ENCODE measurements around the gene LRMDA. TPM values are rescaled to one million over a fixed set of nuclear protein-coding genes. Genes with fewer than 3 reads are reported as not detected.

Gene LRMDA
- total and polyA plus RNA-seq, 2 of the 13 experiments (the other 11 are each of a cell fraction or from before 2014, with no cell fraction given): 13.4 to 22.0 TPM

DNA sequence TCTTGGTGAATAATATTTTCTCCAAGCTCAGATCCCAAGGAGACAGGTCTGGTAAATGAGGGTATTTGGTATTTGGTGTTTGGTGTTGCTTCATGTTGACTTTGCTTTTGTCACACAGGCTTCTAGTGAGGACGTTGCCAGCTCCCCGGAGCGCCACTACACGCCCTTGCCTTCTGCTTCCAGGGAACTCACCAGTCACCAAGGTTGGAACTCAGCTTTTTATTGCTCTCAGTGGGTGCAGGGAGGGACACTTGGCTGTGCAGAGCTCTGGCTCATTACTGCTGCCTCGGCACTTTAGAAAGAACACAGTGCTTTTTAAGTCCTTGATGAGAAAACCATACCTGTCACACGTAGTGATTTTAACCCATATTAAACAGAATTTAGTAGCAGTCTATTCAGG, 892.9 kb downstream of the LRMDA start (continued):
- TF ChIP-seq, protein P1, sequence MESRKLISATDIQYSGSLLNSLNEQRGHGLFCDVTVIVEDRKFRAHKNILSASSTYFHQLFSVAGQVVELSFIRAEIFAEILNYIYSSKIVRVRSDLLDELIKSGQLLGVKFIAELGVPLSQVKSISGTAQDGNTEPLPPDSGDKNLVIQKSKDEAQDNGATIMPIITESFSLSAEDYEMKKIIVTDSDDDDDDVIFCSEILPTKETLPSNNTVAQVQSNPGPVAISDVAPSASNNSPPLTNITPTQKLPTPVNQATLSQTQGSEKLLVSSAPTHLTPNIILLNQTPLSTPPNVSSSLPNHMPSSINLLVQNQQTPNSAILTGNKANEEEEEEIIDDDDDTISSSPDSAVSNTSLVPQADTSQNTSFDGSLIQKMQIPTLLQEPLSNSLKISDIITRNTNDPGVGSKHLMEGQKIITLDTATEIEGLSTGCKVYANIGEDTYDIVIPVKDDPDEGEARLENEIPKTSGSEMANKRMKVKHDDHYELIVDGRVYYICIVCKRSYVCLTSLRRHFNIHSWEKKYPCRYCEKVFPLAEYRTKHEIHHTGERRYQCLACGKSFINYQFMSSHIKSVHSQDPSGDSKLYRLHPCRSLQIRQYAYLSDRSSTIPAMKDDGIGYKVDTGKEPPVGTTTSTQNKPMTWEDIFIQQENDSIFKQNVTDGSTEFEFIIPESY (CRISPR knock-in tag; IDR thresholded peaks at IDR 0.05): peak; percentile 76
- no peak for TF ChIP-seq ZNF512 (CRISPR knock-in tag; IDR thresholded peaks at IDR 0.05)
- TF ChIP-seq, protein P2, sequence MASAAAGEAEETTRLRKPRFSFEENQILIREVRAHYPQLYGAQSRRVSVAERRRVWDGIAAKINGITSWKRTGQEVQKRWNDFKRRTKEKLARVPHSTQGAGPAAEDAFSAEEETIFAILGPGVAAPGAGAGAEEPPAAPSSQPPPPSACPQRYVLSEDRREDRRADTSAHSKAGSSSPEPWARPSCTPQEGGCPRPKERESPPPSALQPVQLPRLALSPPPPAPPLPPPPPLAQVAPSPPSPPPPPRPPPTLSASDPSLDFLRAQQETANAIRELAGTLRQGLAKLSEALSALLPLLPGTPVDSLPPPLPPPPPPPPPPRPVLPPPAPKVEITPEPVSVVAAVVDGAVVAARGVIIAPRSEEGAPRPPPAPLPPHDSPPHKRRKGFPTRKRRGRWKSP (CRISPR knock-in tag; IDR thresholded peaks at IDR 0.05): no peak

DNA sequence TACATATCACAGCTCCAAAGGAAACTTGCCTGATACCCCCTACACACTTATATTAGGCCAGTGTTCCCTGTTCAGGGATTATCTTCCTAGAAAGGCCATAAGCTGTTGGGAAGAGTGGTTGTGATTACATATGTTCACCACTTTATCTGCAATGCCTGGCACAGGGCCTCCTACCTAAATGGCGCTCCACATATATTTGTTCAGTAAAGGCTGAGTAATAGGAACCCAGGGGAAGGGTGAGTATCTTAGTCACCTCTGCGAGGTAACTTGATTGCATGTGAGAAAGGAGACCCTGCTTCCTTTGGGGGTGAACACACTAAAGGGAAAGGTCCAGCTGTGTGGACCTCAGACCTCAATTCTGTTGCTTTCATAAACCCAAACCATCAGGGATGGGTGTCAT, 896.0 kb downstream of the LRMDA start:
- Histone ChIP-seq H3K79me2 (ENCODE audit: insufficient read depth, low read length) (no peaks in the 10 kb centered on the region), H3K4me2 (ENCODE audit: low read depth, low read length) (no peak overlapping the region), H3K9me3 (ENCODE audit: low read length) (no peaks in the 10 kb centered on the region), H3K4me3 (replicated peaks in 1 of 3; ENCODE audit: insufficient read depth in 1 of 3, low read depth in 2 of 3, low read length in 3 of 3) (no peak overlapping the region), H3K27ac (ENCODE audit: extremely low read length, insufficient read depth, low read length) (no peak overlapping the region), H2AFZ (ENCODE audit: low read length) (no peak overlapping the region), H3K27me3 (ENCODE audit: control insufficient read depth in 1 of 2, insufficient read depth in 2 of 2, low read length in 2 of 2) (no peaks in the 10 kb centered on the region), H4K20me1 (ENCODE audit: insufficient read depth, low read length) (no peaks in the 10 kb centered on the region), H3K9ac (ENCODE audit: insufficient read depth, low read depth, low read length) (no peak overlapping the region), H3K4me1 (ENCODE audit: insufficient read depth, low read length) (peaks cover 20% of the 10 kb centered on the region), H3K36me3 (replicated peaks in 1 of 2; ENCODE audit: control insufficient read depth in 1 of 2, insufficient read depth in 2 of 2, low read length in 2 of 2) (no peaks in the 10 kb centered on the region)
- intact Hi-C loops (cut with micrococcal nuclease; ENCODE audit: unreplicated experiment) (no loop called here), in situ Hi-C loops (cut with HindIII; ENCODE audit: extremely low pct_ligation_motif_present, low pct_unique_long_range_greater_than_20kb) (no loop called here)
- DNase-seq (ENCODE audit: low spot score): no peak
- CTCF ChIA-PET (ENCODE audit: low intra/inter-chr PET ratio, low total read pairs): no interaction called here
- POLR2A ChIA-PET: interaction anchor here (2.1 kb wide), 1 partner anchor 10 kb away, joined by 5 read pairs; no protein-coding TSS in a partner anchor
- WGBS (ENCODE audit: low lambda C conversion rate): 93% methylated on average over 2 of the region's 2 CpGs
- no TSS peak for BruUV-seq (replicated peaks)
- FAIRE-seq: no peak
- no peak for ATAC-seq
- TF ChIP-seq FOXK2 (IDR thresholded peaks at IDR 0.05): no peak
- TF ChIP-seq ZSCAN12 (CRISPR knock-in tag; IDR thresholded peaks at IDR 0.05): no peak
- no peak for TF ChIP-seq ZNF724P (CRISPR knock-in tag; IDR thresholded peaks at IDR 0.05; ENCODE audit: borderline replicate concordance)
- TF ChIP-seq ZNF18 (CRISPR knock-in tag; IDR thresholded peaks at IDR 0.05; ENCODE audit: insufficient replicate concordance): no peak
- no peak for TF ChIP-seq ZBTB1 (CRISPR knock-in tag; IDR thresholded peaks at IDR 0.05; ENCODE audit: borderline replicate concordance)
- TF ChIP-seq TRAFD1 (CRISPR knock-in tag; IDR thresholded peaks at IDR 0.05; ENCODE audit: borderline replicate concordance): no peak
- TF ChIP-seq GATAD1 (CRISPR knock-in tag; IDR thresholded peaks at IDR 0.05): no peak
- TF ChIP-seq FOXA1 (IDR thresholded peaks at IDR 0.05): no peak
- TF ChIP-seq FOXA1 (CRISPR knock-in tag; IDR thresholded peaks at IDR 0.05): no peak
- no peak for TF ChIP-seq ZNF776 (CRISPR knock-in tag; IDR thresholded peaks at IDR 0.05)
- TF ChIP-seq, protein P3, sequence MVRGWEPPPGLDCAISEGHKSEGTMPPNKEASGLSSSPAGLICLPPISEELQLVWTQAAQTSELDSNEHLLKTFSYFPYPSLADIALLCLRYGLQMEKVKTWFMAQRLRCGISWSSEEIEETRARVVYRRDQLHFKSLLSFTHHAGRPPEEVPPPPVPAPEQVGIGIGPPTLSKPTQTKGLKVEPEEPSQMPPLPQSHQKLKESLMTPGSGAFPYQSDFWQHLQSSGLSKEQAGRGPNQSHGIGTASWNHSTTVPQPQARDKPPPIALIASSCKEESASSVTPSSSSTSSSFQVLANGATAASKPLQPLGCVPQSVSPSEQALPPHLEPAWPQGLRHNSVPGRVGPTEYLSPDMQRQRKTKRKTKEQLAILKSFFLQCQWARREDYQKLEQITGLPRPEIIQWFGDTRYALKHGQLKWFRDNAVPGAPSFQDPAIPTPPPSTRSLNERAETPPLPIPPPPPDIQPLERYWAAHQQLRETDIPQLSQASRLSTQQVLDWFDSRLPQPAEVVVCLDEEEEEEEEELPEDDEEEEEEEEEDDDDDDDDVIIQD (CRISPR knock-in tag; IDR thresholded peaks at IDR 0.05; ENCODE audit: low read depth): no peak

Measured in HepG2 (cell line).